IPS-18a (cell line): ENCODE data around the gene TMEM253.

Experiments
- H3K27ac ChIP-seq: one replicate; pipeline ENCODE4 v1.5.1; 2013; ENCODE audit warnings: low read length
- H3K27me3 ChIP-seq: one replicate; pipeline ENCODE4 v1.6.1; 2013; ENCODE audit warnings: mild to moderate bottlenecking, low read length; ENCODE audit not compliant: control insufficient read depth, insufficient read depth
- H3K36me3 ChIP-seq: one replicate; pipeline ENCODE4 v1.6.1; 2013; ENCODE audit warnings: low read depth, low read length; ENCODE audit not compliant: control insufficient read depth
- H3K4me1 ChIP-seq: one replicate; pipeline ENCODE4 v1.6.1; 2013; ENCODE audit warnings: low read depth, low read length; ENCODE audit not compliant: control insufficient read depth
- H3K4me3 ChIP-seq: one replicate; pipeline ENCODE4 v1.5.1; 2013; ENCODE audit warnings: low read length
- H3K9ac ChIP-seq: one replicate; pipeline ENCODE4 v1.6.1; 2013; ENCODE audit warnings: mild to moderate bottlenecking, low read length, moderate library complexity
- H3K9me3 ChIP-seq: one replicate; pipeline ENCODE4 v1.6.1; 2013; ENCODE audit warnings: low read depth, low read length; ENCODE audit not compliant: control insufficient read depth

TMEM253 gene

GRCh38 chr14:21100931-21101330 is at the start of gene TMEM253:
TSS of gene TMEM253 (plus strand) at chr14:21101066. CDS start at chr14:21101344, 278 bp downstream.
- Histone ChIP-seq H3K4me3 (peak within 1 kb of the TSS; percentile 92), H3K36me3 (no peaks in the 10 kb centered on the region), H3K27me3 (no peaks in the 10 kb centered on the region), H3K9me3 (no peaks in the 10 kb centered on the region), H3K27ac (no peak within 1 kb of the TSS), H3K9ac (no peak within 1 kb of the TSS), H3K4me1 (peaks cover 38% of the 10 kb centered on the region)

- Histone ChIP-seq H3K4me1 (peaks cover 3% of the 10 kb centered on the region), H3K36me3 (no peaks in the 10 kb centered on the region), H3K9ac (no peak overlapping the region), H3K27me3 (no peaks in the 10 kb centered on the region), H3K4me3 (no peak overlapping the region), H3K9me3 (no peaks in the 10 kb centered on the region), H3K27ac (no peak overlapping the region)
Observed at GRCh38 chr14:21053184-21054122, 47.4 kb upstream of the TMEM253 start.

GRCh38 chr14:21054123-21054767 is 46.6 kb upstream of the TMEM253 start:
- no peak overlapping the region for H3K27ac ChIP-seq
- no peak overlapping the region for H3K9ac ChIP-seq
- no peaks in the 10 kb centered on the region for H3K36me3 ChIP-seq
- no peaks in the 10 kb centered on the region for H3K27me3 ChIP-seq
- no peak overlapping the region for H3K4me3 ChIP-seq
- peaks cover 3% of the 10 kb centered on the region for H3K4me1 ChIP-seq
- no peaks in the 10 kb centered on the region for H3K9me3 ChIP-seq

GRCh38 chr14:21054768-21055145 is 46.1 kb upstream of the TMEM253 start:
- Histone ChIP-seq H3K36me3 (no peaks in the 10 kb centered on the region), H3K27ac (no peak overlapping the region), H3K4me3 (no peak overlapping the region)

GRCh38 chr14:21055432-21056117 is 45.3 kb upstream of the TMEM253 start:
- Histone ChIP-seq H3K4me3 (no peak overlapping the region), H3K27me3 (no peaks in the 10 kb centered on the region), H3K9ac (no peak overlapping the region), H3K36me3 (no peaks in the 10 kb centered on the region), H3K9me3 (no peaks in the 10 kb centered on the region), H3K4me1 (peaks cover 3% of the 10 kb centered on the region), H3K27ac (no peak overlapping the region)

More at GRCh38 chr14:21054768-21055145, 46.1 kb upstream of the TMEM253 start:
- H3K27me3 ChIP-seq: no peaks in the 10 kb centered on the region
- no peaks in the 10 kb centered on the region for H3K9me3 ChIP-seq
- peaks cover 3% of the 10 kb centered on the region for H3K4me1 ChIP-seq
- H3K9ac ChIP-seq: no peak overlapping the region

GRCh38 chr14:21056520-21057163 is 44.2 kb upstream of the TMEM253 start:
- Histone ChIP-seq H3K9ac (no peak overlapping the region), H3K4me1 (peaks cover 3% of the 10 kb centered on the region), H3K9me3 (no peaks in the 10 kb centered on the region)

GRCh38 chr14:21057803-21058675 is 42.8 kb upstream of the TMEM253 start, which contains the start of gene RNASE8:
TSS of gene RNASE8 (plus strand) at chr14:21057822. CDS start at chr14:21057893, 71 bp downstream.
- Histone ChIP-seq H3K9me3 (no peaks in the 10 kb centered on the region), H3K27ac (no peak within 1 kb of the TSS), H3K36me3 (no peaks in the 10 kb centered on the region), H3K4me3 (no peak within 1 kb of the TSS), H3K4me1 (peaks cover 3% of the 10 kb centered on the region), H3K27me3 (no peaks in the 10 kb centered on the region), H3K9ac (no peak within 1 kb of the TSS)

More at GRCh38 chr14:21056520-21057163, 44.2 kb upstream of the TMEM253 start:
- H3K27ac ChIP-seq: no peak overlapping the region
- no peaks in the 10 kb centered on the region for H3K36me3 ChIP-seq
- H3K4me3 ChIP-seq: no peak overlapping the region
- no peaks in the 10 kb centered on the region for H3K27me3 ChIP-seq

GRCh38 chr14:21058903-21059302 is 42.0 kb upstream of the TMEM253 start:
- Histone ChIP-seq H3K4me1 (peaks cover 11% of the 10 kb centered on the region), H3K9me3 (no peaks in the 10 kb centered on the region), H3K27ac (no peak overlapping the region), H3K27me3 (no peaks in the 10 kb centered on the region), H3K4me3 (no peak overlapping the region), H3K9ac (no peak overlapping the region), H3K36me3 (no peaks in the 10 kb centered on the region)

- H3K27me3 ChIP-seq: no peaks in the 10 kb centered on the region
- H3K4me1 ChIP-seq: peaks cover 11% of the 10 kb centered on the region
- H3K4me3 ChIP-seq: no peak overlapping the region
- H3K9me3 ChIP-seq: no peaks in the 10 kb centered on the region
- H3K36me3 ChIP-seq: no peaks in the 10 kb centered on the region
- H3K9ac ChIP-seq: no peak overlapping the region
- H3K27ac ChIP-seq: no peak overlapping the region
Observed at GRCh38 chr14:21059842-21060613, 40.8 kb upstream of the TMEM253 start.
